OCI-LY7 (cell line): Measurements from ENCODE around the gene TCF12. TPM values are rescaled to one million over a fixed set of nuclear protein-coding genes. Genes with fewer than 3 reads are reported as not detected.

ENCODE experiments used
- BruUV-seq: library from RNA; stranded (reverse); fragments of 400-500 nt; replicated peaks from 2 replicates; lab custom pipeline; 2021; lab: Mats Ljungman, UMichigan
- CTCF ChIA-PET: fragments of 300-600 bp; sonication (Branson Sonifier 250); formaldehyde crosslinking; loops from one replicate; lab custom pipeline; 2022; ENCODE audit warnings: antibody characterized with exemption; ENCODE audit not compliant: unreplicated experiment; lab: Charles Lee
- POLR2A ChIA-PET: fragments of 300-600 bp; sonication (Branson Sonifier 250); formaldehyde crosslinking; loops from one replicate; lab custom pipeline; 2022; ENCODE audit warnings: antibody characterized with exemption; lab: Charles Lee
- DNase-seq: peaks from one replicate; pipeline ENCODE4 v3.0.0-alpha.2; 2015; ENCODE audit warnings: low spot score
- H2AFZ ChIP-seq: fragments of 200-600 bp; sonication (generic), shearing (Covaris generic); 2 replicates; pipeline ENCODE4 v1.6.1; 2014; ENCODE audit warnings: mild to moderate bottlenecking, antibody characterized with exemption, low read length, moderate library complexity
- H3K27ac ChIP-seq: fragments of 200-600 bp; sonication (generic); 2 replicates; pipeline ENCODE4 v1.5.1; 2014; ENCODE audit warnings: mixed run types, low read depth, mild to moderate bottlenecking, moderate library complexity, low read length, inconsistent platforms; ENCODE audit not compliant: poor library complexity, severe bottlenecking
- H3K36me3 ChIP-seq: fragments of 200-600 bp; sonication (generic); 2 replicates; pipeline ENCODE4 v1.6.1; 2014; ENCODE audit warnings: mild to moderate bottlenecking, antibody characterized with exemption, low read length, moderate library complexity, mixed read lengths; ENCODE audit not compliant: insufficient read depth
- H3K4me1 ChIP-seq: fragments of 200-600 bp; sonication (generic); 2 replicates; pipeline ENCODE4 v1.5.1; 2014; ENCODE audit warnings: mild to moderate bottlenecking, low read length; ENCODE audit not compliant: insufficient read depth, poor library complexity, severe bottlenecking
- H3K4me2 ChIP-seq: fragments of 200-600 bp; sonication (generic); 2 replicates; pipeline ENCODE4 v1.6.1; 2014; ENCODE audit warnings: mild to moderate bottlenecking, low read length
- H3K4me3 ChIP-seq: fragments of 200-600 bp; sonication (generic); 2 replicates; pipeline ENCODE4 v1.5.1; 2014; ENCODE audit warnings: mild to moderate bottlenecking, low read depth, low read length; ENCODE audit not compliant: poor library complexity, severe bottlenecking
- H3K79me2 ChIP-seq: fragments of 200-600 bp; sonication (generic); 2 replicates; pipeline ENCODE4 v1.6.1; 2016; ENCODE audit warnings: low read depth, mild to moderate bottlenecking, low read length, moderate library complexity, mixed read lengths; ENCODE audit not compliant: insufficient read depth
- H3K9me2 ChIP-seq: fragments of 200-600 bp; sonication (generic); 2 replicates; pipeline ENCODE4 v1.6.1; 2016; ENCODE audit warnings: mild to moderate bottlenecking, low read length, mixed read lengths; ENCODE audit not compliant: insufficient read depth
- H3K9me3 ChIP-seq: fragments of 200-600 bp; sonication (generic); 2 replicates; pipeline ENCODE4 v1.6.1; 2014; ENCODE audit warnings: mild to moderate bottlenecking, mixed run types, low read length, mixed read lengths
- H4K20me1 ChIP-seq: fragments of 200-600 bp; sonication (generic); 2 replicates; pipeline ENCODE4 v1.6.1; 2014; ENCODE audit warnings: mild to moderate bottlenecking, antibody characterized with exemption, low read length, moderate library complexity, mixed read lengths; ENCODE audit not compliant: insufficient read depth
- CTCF ChIP-seq: fragments of 200-600 bp; sonication (generic); conservative IDR thresholded peaks from 2 replicates; pipeline ENCODE4 v1.5.1; 2014; ENCODE audit warnings: mild to moderate bottlenecking, antibody characterized with exemption, low read length, moderate library complexity, mixed read lengths
- EZH2phosphoT487 ChIP-seq: fragments of 200-600 bp; sonication (generic); IDR thresholded peaks from 2 replicates; pipeline ENCODE4 v1.6.1; 2018; ENCODE audit warnings: low read depth, borderline replicate concordance, mild to moderate bottlenecking, mixed run types, antibody characterized with exemption, low read length, moderate library complexity, mixed read lengths
- intact Hi-C: fragments of 100-400 bp; cut with micrococcal nuclease; formaldehyde crosslinking; loops from one replicate; pipeline ENCODE4 v1.10.0; 2022; ENCODE audit not compliant: unreplicated experiment
- total RNA-seq, 2 experiments: library from RNA; depleted of rRNA in 1 of 2; stranded (reverse); fragments of >200 nt in 1 of 2; shearing (Covaris generic) in 1 of 2; gene quantifications; 2 replicates each; pipeline ENCODE4 v1.2.3, GENCODE V29; 2014 to 2022

Gene TCF12
- total RNA-seq, 2 experiments from 2014 or later = 51.6 to 139 TPM

- H2AFZ ChIP-seq = no peak overlapping the region
- TF ChIP-seq EZH2phosphoT487 (no peak), CTCF (no peak)
- no peaks in the 10 kb centered on the region for H4K20me1 ChIP-seq
- intact Hi-C loops = no loop called here
- H3K27ac ChIP-seq = no peak overlapping the region
- BruUV-seq = no TSS peak
- H3K9me3 ChIP-seq = peaks cover 5% of the 10 kb centered on the region; the same call in 1 of the 2 replicates
- H3K4me2 ChIP-seq = no peak overlapping the region
- no peaks in the 10 kb centered on the region for H3K9me2 ChIP-seq
- H3K4me3 ChIP-seq = no peak overlapping the region
- H3K36me3 ChIP-seq = peaks cover 12% of the 10 kb centered on the region
- H3K4me1 ChIP-seq = peaks cover 3% of the 10 kb centered on the region
- ChIA-PET POLR2A (interaction anchor here (0.6 kb wide), 1 partner anchor 974 kb away, joined by 3 read pairs; no protein-coding TSS in a partner anchor), CTCF (interaction anchor here (0.5 kb wide), 1 partner anchor 265 kb away, joined by 3 read pairs; no protein-coding TSS in a partner anchor)
- no peaks in the 10 kb centered on the region for H3K79me2 ChIP-seq
- no peak for DNase-seq
Observed at GRCh38 chr15:57152666-57153539, 234.5 kb downstream of the TCF12 start.

- Histone ChIP-seq H3K27ac (no peak overlapping the region), H3K9me2 (no peaks in the 10 kb centered on the region), H3K36me3 (peaks cover 7% of the 10 kb centered on the region), H3K4me3 (no peak overlapping the region), H2AFZ (no peak overlapping the region), H3K4me1 (no peaks in the 10 kb centered on the region), H3K4me2 (no peak overlapping the region), H4K20me1 (no peaks in the 10 kb centered on the region), H3K9me3 (peaks cover 5% of the 10 kb centered on the region; the same call in 1 of the 2 replicates), H3K79me2 (no peaks in the 10 kb centered on the region)
- no peak for DNase-seq
- no TSS peak for BruUV-seq
- ChIA-PET POLR2A (no interaction called here), CTCF (no interaction called here)
- TF ChIP-seq EZH2phosphoT487 (no peak), CTCF (no peak)
- intact Hi-C loops = no loop called here
Observed at GRCh38 chr15:57156210-57156884, 237.9 kb downstream of the TCF12 start.
